ENCODE measurements around the gene C16orf78. TPM values are rescaled to one million over a fixed set of nuclear protein-coding genes. Genes with fewer than 3 reads are reported as not detected.

The C16orf78 gene
- total and polyA plus RNA-seq, 2 donors (not counting 1 experiment from before 2014, with no cell fraction given), result not detected

GRCh38 chr16:49347476-49347875 is 26.1 kb upstream of the C16orf78 start:
- no peak overlapping the region for H3K4me2 ChIP-seq (replicated peaks; ENCODE audit: low read depth, low read length, poor library complexity, severe bottlenecking)
- Mint-ChIP-seq H3K4me3 (no peak overlapping the region), H3K27me3 (peaks cover 33% of the 10 kb centered on the region), H3K9me3 (ENCODE audit: insufficient read depth) (no peaks in the 10 kb centered on the region), H3K27ac (no peak overlapping the region), H3K4me1 (no peaks in the 10 kb centered on the region)
- no peak overlapping the region for H3K9ac ChIP-seq (ENCODE audit: low read length)
- no peak for DNase-seq
- no peaks in the 10 kb centered on the region for H4K20me1 ChIP-seq (ENCODE audit: control insufficient read depth, insufficient read depth, low read length, poor library complexity, severe bottlenecking)
- no peaks in the 10 kb centered on the region for H3K36me3 ChIP-seq (replicated peaks in 1 of 2; ENCODE audit: control extremely low read depth in 1 of 2, control insufficient read depth in 1 of 2, extremely low read depth in 1 of 2, insufficient read depth in 2 of 2, low read length in 1 of 2)
- H3K4me3 ChIP-seq (ENCODE audit: control extremely low read depth in 1 of 5, extremely low read depth in 1 of 5, insufficient read depth in 1 of 5, low read depth in 2 of 5, low read length in 4 of 5), result no peak overlapping the region
- POLR2A ChIA-PET, result no interaction called here
- no peaks in the 10 kb centered on the region for H3K4me1 ChIP-seq (ENCODE audit: control insufficient read depth in 2 of 2, insufficient read depth in 2 of 2, low read length in 2 of 2)
- TF ChIP-seq EZH2 (IDR thresholded peaks at IDR 0.05; ENCODE audit: borderline replicate concordance, insufficient read depth, low read depth, low read length, poor library complexity, severe bottlenecking) (no peak), CTCF (IDR thresholded peaks at IDR 0.05) (no peak)
- H2AFZ ChIP-seq (ENCODE audit: insufficient read depth, low read depth, low read length, poor library complexity, severe bottlenecking), result no peak overlapping the region
- H3K9me3 ChIP-seq (ENCODE audit: control extremely low read depth in 1 of 3, control insufficient read depth in 2 of 3, insufficient read depth in 1 of 3, low read length in 2 of 3), result peaks cover 0 to 4% (median 0%) of the 10 kb centered on the region in 3 donors
- peaks cover 0 to 5% (median 1%) of the 10 kb centered on the region in 4 experiments for H3K27me3 ChIP-seq (replicated peaks in 1 of 4; ENCODE audit: control extremely low read depth in 1 of 4, control insufficient read depth in 3 of 4, insufficient read depth in 4 of 4, low read length in 3 of 4)
- no peak overlapping the region for H3K27ac ChIP-seq (ENCODE audit: low read length in 2 of 2)
- no peaks in the 10 kb centered on the region for H3K79me2 ChIP-seq (ENCODE audit: control insufficient read depth, insufficient read depth, low read length)
- 68% methylated on average over 2 of the region's 2 CpGs for WGBS (ENCODE audit: insufficient coverage)
- intact Hi-C loops (cut with micrococcal nuclease), result no loop called here
- CTCF ChIA-PET, result interaction anchor here (1.0 kb wide), 1 partner anchor 10 kb away, joined by 3 read pairs; no protein-coding TSS in a partner anchor
- no peak for ATAC-seq (ENCODE audit: low read depth)

- ATAC-seq (ENCODE audit: low read depth) (no peak), DNase-seq (no peak)
- Mint-ChIP-seq H3K4me3 (no peak overlapping the region), H3K27me3 (peaks cover 38% of the 10 kb centered on the region), H3K4me1 (no peaks in the 10 kb centered on the region), H3K27ac (no peak overlapping the region), H3K9me3 (ENCODE audit: insufficient read depth) (no peaks in the 10 kb centered on the region)
- Histone ChIP-seq H3K4me1 (ENCODE audit: control insufficient read depth in 2 of 2, insufficient read depth in 2 of 2, low read length in 2 of 2) (no peaks in the 10 kb centered on the region), H3K36me3 (replicated peaks in 1 of 2; ENCODE audit: control extremely low read depth in 1 of 2, control insufficient read depth in 1 of 2, extremely low read depth in 1 of 2, insufficient read depth in 2 of 2, low read length in 1 of 2) (no peaks in the 10 kb centered on the region), H3K4me3 (ENCODE audit: control extremely low read depth in 1 of 5, extremely low read depth in 1 of 5, insufficient read depth in 1 of 5, low read depth in 2 of 5, low read length in 4 of 5) (no peak overlapping the region), H3K4me2 (replicated peaks; ENCODE audit: low read depth, low read length, poor library complexity, severe bottlenecking) (no peak overlapping the region), H3K79me2 (ENCODE audit: control insufficient read depth, insufficient read depth, low read length) (no peaks in the 10 kb centered on the region), H4K20me1 (ENCODE audit: control insufficient read depth, insufficient read depth, low read length, poor library complexity, severe bottlenecking) (no peaks in the 10 kb centered on the region), H2AFZ (ENCODE audit: insufficient read depth, low read depth, low read length, poor library complexity, severe bottlenecking) (no peak overlapping the region), H3K9me3 (ENCODE audit: control extremely low read depth in 1 of 3, control insufficient read depth in 2 of 3, insufficient read depth in 1 of 3, low read length in 2 of 3) (peaks cover 0 to 4% (median 0%) of the 10 kb centered on the region in 3 donors), H3K9ac (ENCODE audit: low read length) (no peak overlapping the region), H3K27ac (ENCODE audit: low read length in 2 of 2) (no peak overlapping the region), H3K27me3 (replicated peaks in 1 of 4; ENCODE audit: control extremely low read depth in 1 of 4, control insufficient read depth in 3 of 4, insufficient read depth in 4 of 4, low read length in 3 of 4) (peaks cover 0 to 5% (median 1%) of the 10 kb centered on the region in 4 experiments)
- POLR2A ChIA-PET, result no interaction called here
- CTCF ChIA-PET, result interaction anchor here (1.0 to 1.5 kb wide), 2 partner anchors 37 to 60 kb away, joined by 3 to 4 read pairs; no protein-coding TSS in a partner anchor
- TF ChIP-seq CTCF (IDR thresholded peaks at IDR 0.05) (no peak), EZH2 (IDR thresholded peaks at IDR 0.05; ENCODE audit: borderline replicate concordance, insufficient read depth, low read depth, low read length, poor library complexity, severe bottlenecking) (no peak)
- 54% methylated on average over 14 of the region's 14 CpGs for WGBS (ENCODE audit: insufficient coverage)
- intact Hi-C loops (cut with micrococcal nuclease), result no loop called here
Observed at GRCh38 chr16:49348408-49349176, 25.0 kb upstream of the C16orf78 start.

Measured in B cell (primary cell).